Hepatocyte (in vitro differentiated cells): Measurements from ENCODE around the gene GABBR2. TPM values are rescaled to one million over a fixed set of nuclear protein-coding genes. Genes with fewer than 3 reads are reported as not detected.

Source experiments
- DNase-seq: peaks from one replicate; pipeline ENCODE4 v3.0.0-alpha.2; 2016; ENCODE audit warnings: low spot score
- H2AFZ ChIP-seq: fragments of 200-600 bp; sonication (generic); 2 replicates; pipeline ENCODE4 v1.6.0; 2016; ENCODE audit warnings: antibody characterized with exemption, mild to moderate bottlenecking
- H3K27ac ChIP-seq: fragments of 200-600 bp; sonication (generic); 2 replicates; pipeline ENCODE4 v1.5.1; 2016; ENCODE audit warnings: mild to moderate bottlenecking
- H3K27me3 ChIP-seq: fragments of 200-600 bp; sonication (generic); 2 replicates; pipeline ENCODE4 v1.6.1; 2016
- H3K36me3 ChIP-seq: fragments of 200-600 bp; sonication (generic); replicated peaks from 2 replicates; pipeline ENCODE4 v1.5.1; 2016; ENCODE audit warnings: low read depth; ENCODE audit not compliant: insufficient read depth
- H3K4me1 ChIP-seq: fragments of 200-600 bp; sonication (generic); 2 replicates; pipeline ENCODE4 v1.5.1; 2016; ENCODE audit warnings: mild to moderate bottlenecking, moderate library complexity; ENCODE audit not compliant: insufficient read depth
- H3K4me2 ChIP-seq: fragments of 200-600 bp; sonication (generic); 2 replicates; pipeline ENCODE4 v1.6.0; 2016
- H3K4me3 ChIP-seq: fragments of 200-600 bp; sonication (generic); 2 replicates; pipeline ENCODE4 v1.5.1; 2016; ENCODE audit warnings: mild to moderate bottlenecking
- H3K79me2 ChIP-seq: fragments of 200-600 bp; sonication (generic); 2 replicates; pipeline ENCODE4 v1.6.0; 2017; ENCODE audit warnings: mild to moderate bottlenecking
- H3K9me2 ChIP-seq: fragments of 200-600 bp; sonication (generic); replicated peaks from 2 replicates; pipeline ENCODE4 v1.6.0; 2017; ENCODE audit warnings: mild to moderate bottlenecking; ENCODE audit not compliant: insufficient read depth
- H3K9me3 ChIP-seq: fragments of 200-600 bp; sonication (generic); 2 replicates; pipeline ENCODE4 v1.5.1; 2016; ENCODE audit warnings: low read depth, mild to moderate bottlenecking
- H4K20me1 ChIP-seq: fragments of 200-600 bp; sonication (generic); 2 replicates; pipeline ENCODE4 v1.6.0; 2016; ENCODE audit warnings: mild to moderate bottlenecking; ENCODE audit not compliant: insufficient read depth, poor library complexity, severe bottlenecking
- CTCF ChIP-seq: fragments of 200-600 bp; sonication (generic); IDR thresholded peaks from 2 replicates; pipeline ENCODE4 v1.5.1; 2016; ENCODE audit warnings: antibody characterized with exemption, mild to moderate bottlenecking; ENCODE audit not compliant: poor library complexity
- EZH2 ChIP-seq: fragments of 200-600 bp; sonication (generic); IDR thresholded peaks from 2 replicates; pipeline ENCODE4 v1.6.1; 2016; ENCODE audit warnings: antibody characterized with exemption, mild to moderate bottlenecking, borderline replicate concordance
- EZH2phosphoT487 ChIP-seq: fragments of 200-600 bp; sonication (generic); IDR thresholded peaks from one replicate; pipeline ENCODE4 v1.6.1; 2018; ENCODE audit warnings: antibody characterized with exemption, mild to moderate bottlenecking, low read depth, moderate library complexity; ENCODE audit not compliant: unreplicated experiment, severe bottlenecking
- WGBS: methylation state at CpG from one replicate; pipeline ENCODE4 v1.1.6; 2016; ENCODE audit warnings: low lambda C conversion rate; ENCODE audit errors: missing lambda C conversion rate; 5-methylcytosine and 5-hydroxymethylcytosine counted together
- polyA plus RNA-seq: library from polyadenylated mRNA; unstranded; fragments of >200 nt; fragmentation: Nextera tagmentation; extraction: Ambion mirVana; gene quantifications from 2 replicates; pipeline ENCODE4 v1.2.1, GENCODE V29; 2016
- total RNA-seq: library from RNA; depleted of rRNA; stranded (reverse); fragments of >200 nt; gene quantifications from 2 replicates; pipeline ENCODE4 v1.2.3, GENCODE V29; 2014

Gene GABBR2
- total and polyA plus RNA-seq, 2 experiments from 2014 or later = 0.20 to 0.28 TPM

- Histone ChIP-seq H3K79me2 (no peaks in the 10 kb centered on the region), H3K36me3 (no peaks in the 10 kb centered on the region), H3K27me3 (no peaks in the 10 kb centered on the region), H3K9me3 (no peaks in the 10 kb centered on the region), H3K4me3 (no peak overlapping the region), H2AFZ (no peak overlapping the region), H3K27ac (no peak overlapping the region), H4K20me1 (no peaks in the 10 kb centered on the region), H3K9me2 (no peaks in the 10 kb centered on the region), H3K4me2 (no peak overlapping the region), H3K4me1 (no peaks in the 10 kb centered on the region)
- DNase-seq = no peak
- WGBS = 68% methylated on average over 3 of the region's 3 CpGs
- TF ChIP-seq EZH2 (no peak), CTCF (no peak), EZH2phosphoT487 (no peak)
Measured at GRCh38 chr9:98430535-98431292, 278.0 kb downstream of the GABBR2 start.

DNA sequence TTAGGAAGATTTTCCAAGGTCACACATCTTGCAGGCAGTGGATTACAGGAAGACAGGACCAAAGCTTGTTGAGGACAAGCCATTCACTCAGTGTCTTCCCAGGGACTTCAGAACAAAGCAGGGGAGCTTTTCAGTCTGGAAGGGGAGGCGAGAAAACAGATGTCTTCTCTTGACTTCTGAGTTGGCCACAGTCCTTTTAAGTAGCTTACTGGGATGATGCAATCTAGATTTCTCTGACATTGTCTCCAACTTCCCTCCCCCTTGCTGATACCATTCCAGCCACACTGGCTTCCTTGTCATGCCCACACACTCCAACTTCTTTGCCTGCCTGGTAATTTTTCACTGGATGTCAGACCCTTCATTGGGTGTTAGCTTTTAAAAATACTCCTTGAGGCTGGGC lies 279.1 kb downstream of the GABBR2 start:
- no peak overlapping the region for H2AFZ ChIP-seq

GRCh38 chr9:98428454-98428853 lies 280.3 kb downstream of the GABBR2 start:
- DNase-seq = no peak
- no peak overlapping the region for H3K27ac ChIP-seq
- H2AFZ ChIP-seq = no peak overlapping the region
- 93% methylated on average over 2 of the region's 2 CpGs for WGBS
- H3K4me1 ChIP-seq = no peaks in the 10 kb centered on the region
- no peaks in the 10 kb centered on the region for H3K27me3 ChIP-seq
- H3K9me2 ChIP-seq = no peaks in the 10 kb centered on the region
- no peak for TF ChIP-seq CTCF
- TF ChIP-seq EZH2 = no peak
- TF ChIP-seq EZH2phosphoT487 = no peak
- no peaks in the 10 kb centered on the region for H3K9me3 ChIP-seq
- no peak overlapping the region for H3K4me2 ChIP-seq
- H4K20me1 ChIP-seq = no peaks in the 10 kb centered on the region
- no peaks in the 10 kb centered on the region for H3K79me2 ChIP-seq
- H3K4me3 ChIP-seq = no peak overlapping the region
- H3K36me3 ChIP-seq = no peaks in the 10 kb centered on the region

More for the DNA sequence above, 279.1 kb downstream of the GABBR2 start:
- Histone ChIP-seq H3K27me3 (no peaks in the 10 kb centered on the region), H4K20me1 (no peaks in the 10 kb centered on the region), H3K4me3 (no peak overlapping the region), H3K4me1 (no peaks in the 10 kb centered on the region), H3K9me2 (no peaks in the 10 kb centered on the region), H3K27ac (no peak overlapping the region), H3K4me2 (no peak overlapping the region), H3K79me2 (no peaks in the 10 kb centered on the region), H3K9me3 (no peaks in the 10 kb centered on the region), H3K36me3 (no peaks in the 10 kb centered on the region)
- WGBS = 82% methylated on average over 1 of the region's 1 CpG
- TF ChIP-seq CTCF (no peak), EZH2phosphoT487 (no peak), EZH2 (no peak)
- DNase-seq = no peak
